ENCODE results near the gene ACTA1. TPM values are rescaled to one million over a fixed set of nuclear protein-coding genes. Genes with fewer than 3 reads are reported as not detected.
A peak's percentile ranks its signal among the peaks of the same experiment; 100 is the strongest.

The ACTA1 gene
- total RNA-seq, 1 donor, result not detected

GRCh38 chr1:229432116-229432461 is 1.8 kb downstream of the ACTA1 start:
- Histone ChIP-seq H3K4me3 (ENCODE audit: insufficient read depth, low read length) (no peak overlapping the region), H3K27me3 (ENCODE audit: insufficient read depth, low read length) (peaks cover 75% of the 10 kb centered on the region), H4K20me1 (ENCODE audit: insufficient read depth, low read length) (no peaks in the 10 kb centered on the region), H3K27ac (ENCODE audit: low read depth, low read length) (no peak overlapping the region), H3K4me2 (ENCODE audit: insufficient read depth, low read length) (no peak overlapping the region), H3K4me1 (ENCODE audit: insufficient read depth, low read length) (no peaks in the 10 kb centered on the region), H3K36me3 (ENCODE audit: insufficient read depth, low read length) (no peaks in the 10 kb centered on the region), H3K9me3 (ENCODE audit: low read depth, low read length) (no peaks in the 10 kb centered on the region), H3K79me2 (ENCODE audit: insufficient read depth, low read length) (no peaks in the 10 kb centered on the region), H2AFZ (ENCODE audit: low read length) (no peak overlapping the region)
- no peak for DNase-seq (ENCODE audit: insufficient read length, low spot score, missing footprints)
- TF ChIP-seq CTCF (IDR thresholded peaks at IDR 0.05; ENCODE audit: extremely low read depth, low read depth, low read length), result no peak

GRCh38 chr1:229431284-229432115 is 2.4 kb downstream of the ACTA1 start:
- Histone ChIP-seq H2AFZ (ENCODE audit: low read length) (no peak overlapping the region), H3K9me3 (ENCODE audit: low read depth, low read length) (no peaks in the 10 kb centered on the region), H4K20me1 (ENCODE audit: insufficient read depth, low read length) (no peaks in the 10 kb centered on the region), H3K27ac (ENCODE audit: low read depth, low read length) (no peak overlapping the region), H3K4me1 (ENCODE audit: insufficient read depth, low read length) (no peaks in the 10 kb centered on the region), H3K79me2 (ENCODE audit: insufficient read depth, low read length) (no peaks in the 10 kb centered on the region), H3K4me2 (ENCODE audit: insufficient read depth, low read length) (no peak overlapping the region), H3K27me3 (ENCODE audit: insufficient read depth, low read length) (peaks cover 70% of the 10 kb centered on the region), H3K36me3 (ENCODE audit: insufficient read depth, low read length) (no peaks in the 10 kb centered on the region), H3K4me3 (ENCODE audit: insufficient read depth, low read length) (no peak overlapping the region)
- peak; percentile 71 for DNase-seq (ENCODE audit: insufficient read length, low spot score, missing footprints)
- no peak for TF ChIP-seq CTCF (IDR thresholded peaks at IDR 0.05; ENCODE audit: extremely low read depth, low read depth, low read length)

GRCh38 chr1:229430761-229431283 is 3.1 kb downstream of the ACTA1 start:
- Histone ChIP-seq H3K9me3 (ENCODE audit: low read depth, low read length) (no peaks in the 10 kb centered on the region), H3K79me2 (ENCODE audit: insufficient read depth, low read length) (no peaks in the 10 kb centered on the region), H3K4me3 (ENCODE audit: insufficient read depth, low read length) (no peak overlapping the region), H3K27ac (ENCODE audit: low read depth, low read length) (no peak overlapping the region), H3K4me1 (ENCODE audit: insufficient read depth, low read length) (no peaks in the 10 kb centered on the region), H3K4me2 (ENCODE audit: insufficient read depth, low read length) (no peak overlapping the region), H2AFZ (ENCODE audit: low read length) (no peak overlapping the region), H4K20me1 (ENCODE audit: insufficient read depth, low read length) (no peaks in the 10 kb centered on the region), H3K36me3 (ENCODE audit: insufficient read depth, low read length) (no peaks in the 10 kb centered on the region), H3K27me3 (ENCODE audit: insufficient read depth, low read length) (peaks cover 64% of the 10 kb centered on the region)
- TF ChIP-seq CTCF (IDR thresholded peaks at IDR 0.05; ENCODE audit: extremely low read depth, low read depth, low read length), result no peak
- peak; percentile 90 for DNase-seq (ENCODE audit: insufficient read length, low spot score, missing footprints)

GRCh38 chr1:229428256-229428655 is 5.6 kb downstream of the ACTA1 start:
- no peak for DNase-seq (ENCODE audit: insufficient read length, low spot score, missing footprints)
- no peak for TF ChIP-seq CTCF (IDR thresholded peaks at IDR 0.05; ENCODE audit: extremely low read depth, low read depth, low read length)
- H3K4me2 ChIP-seq (ENCODE audit: insufficient read depth, low read length), result no peak overlapping the region
- peaks cover 38% of the 10 kb centered on the region for H3K27me3 ChIP-seq (ENCODE audit: insufficient read depth, low read length)
- H3K27ac ChIP-seq (ENCODE audit: low read depth, low read length), result no peak overlapping the region
- no peaks in the 10 kb centered on the region for H3K4me1 ChIP-seq (ENCODE audit: insufficient read depth, low read length)
- no peaks in the 10 kb centered on the region for H3K9me3 ChIP-seq (ENCODE audit: low read depth, low read length)
- no peak overlapping the region for H2AFZ ChIP-seq (ENCODE audit: low read length)
- no peaks in the 10 kb centered on the region for H3K36me3 ChIP-seq (ENCODE audit: insufficient read depth, low read length)
- no peak overlapping the region for H3K4me3 ChIP-seq (ENCODE audit: insufficient read depth, low read length)
- no peaks in the 10 kb centered on the region for H3K79me2 ChIP-seq (ENCODE audit: insufficient read depth, low read length)
- no peaks in the 10 kb centered on the region for H4K20me1 ChIP-seq (ENCODE audit: insufficient read depth, low read length)
